HAP-1 (cell line): ENCODE results near the gene TMEM119.
"Not testable (repeated sequence)": the region's sequence is repeated elsewhere in the genome, so short reads cannot be mapped to it uniquely, and the experiment has no call there.

Source experiments
- DNase-seq, 2 experiments: peaks; one replicate each; pipeline ENCODE4 v3.0.0-alpha.2; 2016 to 2020; ENCODE audit warnings: low spot score in 2 of 2
- H3K27me3 ChIP-seq: fragments of 250-450 bp; sonication (Bioruptor Pico); 2 replicates; pipeline ENCODE4 v1.5.1; 2020; ENCODE audit warnings: low read depth, mild to moderate bottlenecking, moderate library complexity
- H3K36me3 ChIP-seq: fragments of 250-450 bp; sonication (Bioruptor Pico); replicated peaks from 2 replicates; pipeline ENCODE4 v1.5.1; 2020; ENCODE audit warnings: mild to moderate bottlenecking
- H3K4me1 ChIP-seq: fragments of 250-450 bp; sonication (Bioruptor Pico); 2 replicates; pipeline ENCODE4 v1.5.1; 2020; ENCODE audit warnings: mild to moderate bottlenecking
- H3K4me3 ChIP-seq: fragments of 250-450 bp; sonication (Bioruptor Pico); 2 replicates; pipeline ENCODE4 v1.5.1; 2020; ENCODE audit warnings: mild to moderate bottlenecking, moderate library complexity
- H3K9me3 ChIP-seq: fragments of 250-450 bp; sonication (Bioruptor Pico); 2 replicates; pipeline ENCODE4 v1.5.1; 2020; ENCODE audit warnings: mild to moderate bottlenecking, moderate library complexity
- in situ Hi-C: fragments of 300-500 bp; cut with MboI; formaldehyde crosslinking; loops from 3 replicates; pipeline ENCODE4 v1.14.3; 2020; ENCODE audit warnings: low sequenced_read_pairs, inconsistent platforms, mixed read lengths

TMEM119 gene

GRCh38 chr12:108638141-108638827 lies 40.4 kb upstream of the TMEM119 start:
- H3K27me3 ChIP-seq: no peaks in the 10 kb centered on the region
- in situ Hi-C loops: no loop called here
- no peaks in the 10 kb centered on the region for H3K9me3 ChIP-seq
- H3K36me3 ChIP-seq: no peaks in the 10 kb centered on the region
- DNase-seq: peak; percentile 77 to 89
- peaks cover 26% of the 10 kb centered on the region for H3K4me1 ChIP-seq
- no peak overlapping the region for H3K4me3 ChIP-seq

- DNase-seq: no peak
- peaks cover 26% of the 10 kb centered on the region for H3K4me1 ChIP-seq
- in situ Hi-C loops: no loop called here
- H3K4me3 ChIP-seq: no peak overlapping the region
- H3K36me3 ChIP-seq: no peaks in the 10 kb centered on the region
- H3K27me3 ChIP-seq: no peaks in the 10 kb centered on the region
- H3K9me3 ChIP-seq: no peaks in the 10 kb centered on the region
These were observed 39.5 kb upstream of the TMEM119 start for GRCh38 chr12:108637222-108637971.

GRCh38 chr12:108635997-108636808 lies 38.3 kb upstream of the TMEM119 start:
- DNase-seq: no peak
- Histone ChIP-seq H3K9me3 (no peaks in the 10 kb centered on the region), H3K27me3 (no peaks in the 10 kb centered on the region), H3K4me3 (no peak overlapping the region), H3K4me1 (peaks cover 26% of the 10 kb centered on the region), H3K36me3 (no peaks in the 10 kb centered on the region)
- in situ Hi-C loops: no loop called here

GRCh38 chr12:108635201-108635996 lies 37.5 kb upstream of the TMEM119 start:
- H3K27me3 ChIP-seq: no peaks in the 10 kb centered on the region
- in situ Hi-C loops: no loop called here
- peak; percentile 32 to 49 for DNase-seq
- no peaks in the 10 kb centered on the region for H3K36me3 ChIP-seq
- peaks cover 26% of the 10 kb centered on the region for H3K4me1 ChIP-seq
- no peak overlapping the region for H3K4me3 ChIP-seq
- no peaks in the 10 kb centered on the region for H3K9me3 ChIP-seq

GRCh38 chr12:108634341-108634751 lies 36.5 kb upstream of the TMEM119 start:
- H3K4me3 ChIP-seq: no peak overlapping the region
- H3K9me3 ChIP-seq: no peaks in the 10 kb centered on the region
- peaks cover 26% of the 10 kb centered on the region for H3K4me1 ChIP-seq
- H3K36me3 ChIP-seq: no peaks in the 10 kb centered on the region
- in situ Hi-C loops: no loop called here
- H3K27me3 ChIP-seq: no peaks in the 10 kb centered on the region
- DNase-seq: no peak

GRCh38 chr12:108633534-108634248 lies 35.8 kb upstream of the TMEM119 start, which contains the start of gene SELPLG:
Gene SELPLG (minus strand): TSS chr12:108633894. CDS start chr12:108624307, 9,587 bp downstream.
- no peaks in the 10 kb centered on the region for H3K27me3 ChIP-seq
- DNase-seq: no peak
- no peaks in the 10 kb centered on the region for H3K9me3 ChIP-seq
- in situ Hi-C loops: no loop called here
- peaks cover 23% of the 10 kb centered on the region for H3K4me1 ChIP-seq
- H3K36me3 ChIP-seq: no peaks in the 10 kb centered on the region
- H3K4me3 ChIP-seq: no peak within 1 kb of the TSS

GRCh38 chr12:108633081-108633533 lies 35.2 kb upstream of the TMEM119 start:
- no peaks in the 10 kb centered on the region for H3K9me3 ChIP-seq
- in situ Hi-C loops: no loop called here
- no peaks in the 10 kb centered on the region for H3K36me3 ChIP-seq
- peaks cover 17% of the 10 kb centered on the region for H3K4me1 ChIP-seq
- DNase-seq: no peak
- H3K4me3 ChIP-seq: no peak overlapping the region
- no peaks in the 10 kb centered on the region for H3K27me3 ChIP-seq

- in situ Hi-C loops: not testable (repeated sequence)
These were observed 33.4 kb upstream of the TMEM119 start for GRCh38 chr12:108631261-108631660.

GRCh38 chr12:108630481-108631207 lies 32.8 kb upstream of the TMEM119 start:
- in situ Hi-C loops: no loop called here
- Histone ChIP-seq H3K27me3 (no peaks in the 10 kb centered on the region), H3K4me3 (no peak overlapping the region), H3K9me3 (no peaks in the 10 kb centered on the region), H3K4me1 (peaks cover 6% of the 10 kb centered on the region; the same call in 1 of the 2 replicates), H3K36me3 (no peaks in the 10 kb centered on the region)
- no peak for DNase-seq

More at GRCh38 chr12:108631261-108631660, 33.4 kb upstream of the TMEM119 start:
- not testable (repeated sequence) for H3K36me3 ChIP-seq, H3K9me3 ChIP-seq, H3K27me3 ChIP-seq, DNase-seq, H3K4me3 ChIP-seq, H3K4me1 ChIP-seq

GRCh38 chr12:108629824-108630476 lies 32.1 kb upstream of the TMEM119 start:
- DNase-seq: no peak
- Histone ChIP-seq H3K4me3 (no peak overlapping the region), H3K36me3 (no peaks in the 10 kb centered on the region), H3K27me3 (no peaks in the 10 kb centered on the region), H3K4me1 (no peaks in the 10 kb centered on the region), H3K9me3 (no peaks in the 10 kb centered on the region)
- in situ Hi-C loops: no loop called here

GRCh38 chr12:108629151-108629550 lies 31.3 kb upstream of the TMEM119 start:
- Histone ChIP-seq H3K36me3 (no peaks in the 10 kb centered on the region), H3K4me3 (no peak overlapping the region), H3K9me3 (no peaks in the 10 kb centered on the region), H3K4me1 (no peaks in the 10 kb centered on the region), H3K27me3 (no peaks in the 10 kb centered on the region)
- no peak for DNase-seq
- in situ Hi-C loops: no loop called here
